PC-3 (cell line): ENCODE measurements around the gene ZBTB9. TPM values are rescaled to one million over a fixed set of nuclear protein-coding genes. Genes with fewer than 3 reads are reported as not detected.

Experiments
- ATAC-seq: fragments of 200-7000 bp; cut with Tn5 transposase; 2 replicates; pipeline ENCODE4 v1.9.1; 2020; ENCODE audit warnings: mild to moderate bottlenecking, moderate library complexity
- BruUV-seq: library from RNA; stranded (reverse); fragments of 400-500 nt; replicated peaks from 2 replicates; lab custom pipeline; 2021; lab: Mats Ljungman, UMichigan
- CTCF ChIA-PET: fragments of 300-600 bp; sonication (Branson Sonifier 250); formaldehyde crosslinking; loops from one replicate; lab custom pipeline; 2022; ENCODE audit warnings: antibody characterized with exemption; lab: Charles Lee
- POLR2A ChIA-PET: fragments of 300-600 bp; sonication (Branson Sonifier 250); formaldehyde crosslinking; loops from one replicate; lab custom pipeline; 2022; ENCODE audit warnings: antibody characterized with exemption; ENCODE audit not compliant: unreplicated experiment; lab: Charles Lee
- DNase-seq: peaks from one replicate; pipeline ENCODE4 v3.0.0-alpha.2; 2015
- H2AFZ ChIP-seq: fragments of 300-600 bp; sonication (generic); 2 replicates; pipeline ENCODE4 v1.6.0; 2016; ENCODE audit warnings: antibody characterized with exemption, low read length
- H3F3A ChIP-seq: fragments of 300-600 bp; sonication (generic); one replicate; pipeline ENCODE4 v1.6.0; 2017; ENCODE audit warnings: antibody characterized with exemption, low read length, control low read depth, mild to moderate bottlenecking; ENCODE audit not compliant: unreplicated experiment
- H3K27ac ChIP-seq: fragments of 300-600 bp; sonication (generic); 2 replicates; pipeline ENCODE4 v1.5.1; 2016; ENCODE audit warnings: mild to moderate bottlenecking, low read length
- H3K27me3 ChIP-seq: fragments of 300-600 bp; sonication (generic); 2 replicates; pipeline ENCODE4 v1.6.1; 2016; ENCODE audit warnings: low read length, mixed read lengths
- H3K36me3 ChIP-seq: fragments of 300-600 bp; sonication (generic); 2 replicates; pipeline ENCODE4 v1.6.1; 2016; ENCODE audit warnings: low read depth, mixed run types, low read length, mixed read lengths
- H3K4me1 ChIP-seq: fragments of 300-600 bp; sonication (generic); 2 replicates; pipeline ENCODE4 v1.5.1; 2016; ENCODE audit warnings: low read length; ENCODE audit not compliant: insufficient read depth
- H3K4me2 ChIP-seq: fragments of 300-600 bp; sonication (generic); 2 replicates; pipeline ENCODE4 v1.6.0; 2016; ENCODE audit warnings: low read length
- H3K4me3 ChIP-seq: fragments of 300-600 bp; sonication (generic); 2 replicates; pipeline ENCODE4 v1.5.1; 2016; ENCODE audit warnings: mild to moderate bottlenecking, low read length, mixed read lengths
- H3K79me2 ChIP-seq: fragments of 300-600 bp; sonication (generic); 2 replicates; pipeline ENCODE4 v1.6.1; 2017; ENCODE audit warnings: low read length, mixed read lengths
- H3K9ac ChIP-seq: fragments of 300-600 bp; sonication (generic); 2 replicates; pipeline ENCODE4 v1.6.0; 2016; ENCODE audit warnings: mild to moderate bottlenecking, low read length
- H3K9me2 ChIP-seq: fragments of 300-600 bp; sonication (generic); replicated peaks from 2 replicates; pipeline ENCODE4 v1.6.1; 2016; ENCODE audit warnings: mixed run types, low read length, mixed read lengths
- H3K9me3 ChIP-seq: fragments of 300-600 bp; sonication (generic); 2 replicates; pipeline ENCODE4 v1.6.1; 2016; ENCODE audit warnings: low read length, mixed read lengths
- H4K20me1 ChIP-seq: fragments of 300-600 bp; sonication (generic); 2 replicates; pipeline ENCODE4 v1.6.1; 2016; ENCODE audit warnings: low read length, mixed read lengths
- EZH2 ChIP-seq: fragments of 300-600 bp; sonication (generic); IDR thresholded peaks from one replicate; pipeline ENCODE4 v1.6.1; 2017; ENCODE audit warnings: antibody characterized with exemption, mild to moderate bottlenecking, low read length; ENCODE audit not compliant: unreplicated experiment
- EZH2phosphoT487 ChIP-seq: fragments of 300-600 bp; sonication (generic); IDR thresholded peaks from 2 replicates; pipeline ENCODE4 v1.6.1; 2018; ENCODE audit warnings: mild to moderate bottlenecking, antibody characterized with exemption, low read length, borderline replicate concordance
- intact Hi-C: fragments of 100-400 bp; cut with micrococcal nuclease; formaldehyde crosslinking; loops from 2 replicates; pipeline ENCODE4 v1.9.0; 2023
- total RNA-seq: library from RNA; depleted of rRNA; stranded (reverse); fragments of >200 nt; gene quantifications from 2 replicates; pipeline ENCODE4 v1.2.3, GENCODE V29; 2014
- TF ChIP-seq, protein P1 (sequence below): fragments of 300-600 bp; sonication (generic); conservative IDR thresholded peaks from 2 replicates; pipeline ENCODE4 v1.5.1; 2017; ENCODE audit warnings: antibody characterized with exemption, low read depth, mild to moderate bottlenecking, low read length

ZBTB9 gene
- total RNA-seq, 1 experiment from 2014 or later = 9.1 TPM

DNA sequence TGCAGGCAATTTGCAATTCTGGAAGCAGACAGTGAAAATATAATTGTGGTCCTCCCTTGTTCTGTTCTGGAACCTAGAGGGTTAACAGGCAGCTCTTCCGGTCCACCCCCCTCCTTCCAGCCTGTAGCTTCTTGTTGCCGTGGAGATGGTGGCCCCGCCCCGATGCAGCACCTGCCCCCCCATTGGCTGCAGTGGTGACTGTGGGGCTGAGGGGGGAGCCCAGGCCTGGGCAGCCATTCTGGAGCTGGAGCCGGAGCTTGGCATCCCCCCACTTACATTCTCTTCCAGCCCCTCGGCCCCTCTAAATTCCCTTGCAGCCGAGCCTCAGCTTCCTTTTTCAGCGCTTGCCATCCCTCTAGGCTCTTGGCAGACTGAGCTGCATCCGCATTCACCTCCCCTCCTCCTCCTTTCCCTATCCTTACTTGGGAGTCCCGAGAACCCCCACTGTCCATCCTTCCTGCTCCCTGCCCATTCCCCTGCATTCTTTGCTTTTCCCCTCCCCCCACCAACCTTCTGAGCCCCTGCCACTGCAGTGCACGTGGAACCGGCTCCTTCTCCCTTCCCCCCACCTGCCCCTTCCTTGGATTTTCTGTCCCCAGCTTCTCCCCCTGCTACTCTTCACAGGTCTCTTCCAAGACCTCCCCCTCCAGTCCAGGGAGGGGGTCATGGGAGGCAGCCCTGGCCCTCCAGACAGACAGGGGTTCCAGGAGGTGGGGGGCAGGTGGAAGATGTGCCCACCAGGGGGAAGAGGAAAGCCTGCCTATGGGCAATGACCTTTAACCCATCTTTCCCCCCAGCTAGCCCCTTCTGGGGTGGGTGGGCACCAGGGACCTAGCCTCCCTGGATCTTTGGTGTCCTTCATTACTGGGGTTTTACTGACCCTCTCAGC is 23.1 kb upstream of the ZBTB9 start:
- no peak overlapping the region for H3K4me3 ChIP-seq

DNA sequence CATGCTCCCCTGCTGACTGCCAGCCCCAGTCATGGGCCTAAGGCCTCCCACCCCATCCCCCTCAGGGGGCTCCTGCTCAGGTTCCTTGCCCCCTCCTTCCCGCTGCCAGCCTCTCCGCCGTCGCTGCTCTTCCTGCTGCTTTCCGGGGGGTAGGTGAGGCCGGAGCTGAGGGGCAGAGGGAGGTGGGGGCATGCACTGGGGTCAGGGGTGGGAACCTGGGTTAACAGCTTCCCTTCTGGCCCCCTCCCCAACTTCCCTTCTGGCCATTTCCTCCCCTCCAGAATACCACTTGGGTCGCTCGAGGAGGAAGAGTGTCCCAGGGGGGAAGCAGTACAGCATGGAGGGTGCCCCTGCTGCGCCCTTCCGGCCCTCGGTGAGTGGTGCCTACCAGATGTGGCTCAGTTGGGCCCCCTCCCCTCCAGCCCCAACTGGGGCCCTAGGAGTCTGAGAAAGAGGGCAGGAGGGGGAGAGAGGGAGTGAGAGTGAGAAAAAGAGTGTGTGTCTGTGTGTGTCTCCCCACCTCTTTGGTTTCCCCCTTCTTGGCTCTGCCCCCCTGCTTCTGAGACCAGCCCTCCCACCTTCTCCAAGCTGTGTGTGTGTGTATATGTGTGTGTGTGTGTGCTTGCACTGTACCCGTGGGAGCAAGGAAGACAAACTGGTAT is 22.4 kb upstream of the ZBTB9 start:
- H3K27me3 ChIP-seq = no peaks in the 10 kb centered on the region
- ATAC-seq (no peak), DNase-seq (no peak)
- intact Hi-C loops = no loop called here
- H3K4me3 ChIP-seq = no peak overlapping the region
- H3K27ac ChIP-seq = no peak overlapping the region
- TF ChIP-seq, protein P1, sequence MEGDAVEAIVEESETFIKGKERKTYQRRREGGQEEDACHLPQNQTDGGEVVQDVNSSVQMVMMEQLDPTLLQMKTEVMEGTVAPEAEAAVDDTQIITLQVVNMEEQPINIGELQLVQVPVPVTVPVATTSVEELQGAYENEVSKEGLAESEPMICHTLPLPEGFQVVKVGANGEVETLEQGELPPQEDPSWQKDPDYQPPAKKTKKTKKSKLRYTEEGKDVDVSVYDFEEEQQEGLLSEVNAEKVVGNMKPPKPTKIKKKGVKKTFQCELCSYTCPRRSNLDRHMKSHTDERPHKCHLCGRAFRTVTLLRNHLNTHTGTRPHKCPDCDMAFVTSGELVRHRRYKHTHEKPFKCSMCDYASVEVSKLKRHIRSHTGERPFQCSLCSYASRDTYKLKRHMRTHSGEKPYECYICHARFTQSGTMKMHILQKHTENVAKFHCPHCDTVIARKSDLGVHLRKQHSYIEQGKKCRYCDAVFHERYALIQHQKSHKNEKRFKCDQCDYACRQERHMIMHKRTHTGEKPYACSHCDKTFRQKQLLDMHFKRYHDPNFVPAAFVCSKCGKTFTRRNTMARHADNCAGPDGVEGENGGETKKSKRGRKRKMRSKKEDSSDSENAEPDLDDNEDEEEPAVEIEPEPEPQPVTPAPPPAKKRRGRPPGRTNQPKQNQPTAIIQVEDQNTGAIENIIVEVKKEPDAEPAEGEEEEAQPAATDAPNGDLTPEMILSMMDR = no peak
- no peak for TF ChIP-seq EZH2phosphoT487
- no peak for TF ChIP-seq EZH2
- ChIA-PET CTCF (no interaction called here), POLR2A (no interaction called here)
- no peaks in the 10 kb centered on the region for H4K20me1 ChIP-seq
- H3F3A ChIP-seq = no peaks in the 10 kb centered on the region
- H3K9me3 ChIP-seq = no peaks in the 10 kb centered on the region
- H3K9me2 ChIP-seq = no peaks in the 10 kb centered on the region
- no peak overlapping the region for H2AFZ ChIP-seq
- BruUV-seq = no TSS peak
- no peak overlapping the region for H3K9ac ChIP-seq
- peaks cover 14% of the 10 kb centered on the region for H3K4me1 ChIP-seq
- no peaks in the 10 kb centered on the region for H3K79me2 ChIP-seq
- no peaks in the 10 kb centered on the region for H3K36me3 ChIP-seq
- no peak overlapping the region for H3K4me2 ChIP-seq

More for the DNA sequence above, 23.1 kb upstream of the ZBTB9 start:
- ATAC-seq (no peak), DNase-seq (no peak)
- H4K20me1 ChIP-seq = no peaks in the 10 kb centered on the region
- peaks cover 14% of the 10 kb centered on the region for H3K4me1 ChIP-seq
- H3K27me3 ChIP-seq = no peaks in the 10 kb centered on the region
- ChIA-PET CTCF (no interaction called here), POLR2A (interaction anchor here (0.5 kb wide), 1 partner anchor 23 kb away, joined by 3 read pairs; the partner anchor contains the start of gene ZBTB9)
- no peaks in the 10 kb centered on the region for H3K79me2 ChIP-seq
- no peaks in the 10 kb centered on the region for H3K36me3 ChIP-seq
- H3K27ac ChIP-seq = no peak overlapping the region
- no peak overlapping the region for H2AFZ ChIP-seq
- H3K9me3 ChIP-seq = no peaks in the 10 kb centered on the region
- BruUV-seq = no TSS peak
- TF ChIP-seq, protein P1 = no peak
- no peak for TF ChIP-seq EZH2phosphoT487
- no peak for TF ChIP-seq EZH2
- no peaks in the 10 kb centered on the region for H3F3A ChIP-seq
- H3K9me2 ChIP-seq = no peaks in the 10 kb centered on the region
- H3K9ac ChIP-seq = no peak overlapping the region
- no peak overlapping the region for H3K4me2 ChIP-seq
- intact Hi-C loops = no loop called here
